ENCODE results near the gene RPS6KA4.
"Not testable (repeated sequence)": the region's sequence is repeated elsewhere in the genome, so short reads cannot be mapped to it uniquely, and the experiment has no call there.

The RPS6KA4 gene

DNA sequence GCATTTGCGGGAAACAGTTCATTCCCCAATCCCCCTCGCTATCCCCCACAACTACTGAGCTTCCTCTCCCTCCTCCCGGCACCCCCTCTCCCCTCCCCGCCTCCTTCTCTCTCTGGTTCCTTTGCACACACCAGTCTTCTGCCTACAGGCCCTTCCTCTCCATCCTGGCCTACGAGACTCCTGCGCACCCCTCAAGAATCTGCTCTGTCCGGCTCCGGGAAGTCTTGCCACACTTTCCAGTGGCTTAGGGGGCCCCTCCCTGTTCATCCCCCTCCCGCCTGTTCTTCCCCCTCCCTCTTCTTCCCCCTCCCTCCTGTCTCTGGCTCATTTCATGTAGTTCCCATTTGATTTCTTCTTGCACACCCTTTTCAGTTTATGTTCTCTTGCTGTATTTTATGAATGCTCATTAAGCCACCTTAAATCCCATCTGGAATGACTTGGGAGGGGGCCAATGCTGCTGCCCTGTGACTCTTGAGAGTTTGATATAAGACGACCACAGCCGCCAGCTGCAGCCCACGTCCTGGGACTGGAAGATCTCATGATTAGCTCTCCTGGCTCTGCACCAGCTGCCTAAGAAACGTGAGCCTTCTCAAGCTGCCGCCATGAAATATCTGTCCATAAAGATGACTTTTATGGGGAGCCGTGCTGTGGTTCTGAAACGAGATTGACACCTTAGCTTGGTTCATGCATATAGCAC is 50.9 kb downstream of the RPS6KA4 start:
- peak in 1 of 10 donors; percentile 62 for DNase-seq
- intact Hi-C loops (cut with DNase I), result no loop called here

DNA sequence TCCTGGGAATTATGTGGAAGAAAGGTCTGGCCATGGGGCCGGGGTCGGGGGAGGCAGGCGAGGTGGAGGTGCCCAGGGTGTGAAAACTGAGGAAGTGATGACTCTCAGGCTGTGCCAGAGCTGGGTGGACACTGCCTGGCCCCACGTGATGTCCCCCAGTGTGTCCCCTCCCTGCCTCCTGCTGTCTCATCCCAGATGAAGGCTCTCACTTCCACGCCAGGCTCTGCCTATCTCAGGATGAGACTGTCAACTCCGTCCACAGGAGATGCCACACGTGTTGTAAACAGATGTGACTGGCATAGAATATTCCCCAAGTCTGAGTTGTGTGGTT is 51.4 kb downstream of the RPS6KA4 start:
- intact Hi-C loops (cut with DNase I), result no loop called here
- DNase-seq, result peak in 1 of 10 donors; percentile 68

DNA sequence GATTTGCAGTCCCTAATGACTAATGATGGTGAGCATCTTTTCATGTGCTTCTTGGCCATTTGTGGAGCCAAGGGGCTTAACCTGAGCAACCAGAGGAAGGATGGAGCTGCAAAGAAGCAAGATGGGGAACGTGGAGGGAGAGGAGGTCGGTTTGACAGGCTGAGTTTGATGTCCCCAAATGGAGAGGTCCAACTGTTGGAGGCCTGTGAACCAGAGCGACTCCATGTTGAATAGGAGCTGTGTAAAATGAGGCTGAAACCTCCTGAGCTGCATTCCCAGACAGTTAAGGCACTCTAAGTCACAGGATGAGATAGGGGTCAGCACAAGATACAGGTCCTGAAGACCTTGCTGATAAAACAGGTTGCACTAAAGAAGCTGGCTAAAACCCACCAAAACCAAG is 54.5 kb downstream of the RPS6KA4 start:
- intact Hi-C loops (cut with DNase I), result no loop called here
- DNase-seq, result peak in 1 of 10 donors; percentile 1

DNA sequence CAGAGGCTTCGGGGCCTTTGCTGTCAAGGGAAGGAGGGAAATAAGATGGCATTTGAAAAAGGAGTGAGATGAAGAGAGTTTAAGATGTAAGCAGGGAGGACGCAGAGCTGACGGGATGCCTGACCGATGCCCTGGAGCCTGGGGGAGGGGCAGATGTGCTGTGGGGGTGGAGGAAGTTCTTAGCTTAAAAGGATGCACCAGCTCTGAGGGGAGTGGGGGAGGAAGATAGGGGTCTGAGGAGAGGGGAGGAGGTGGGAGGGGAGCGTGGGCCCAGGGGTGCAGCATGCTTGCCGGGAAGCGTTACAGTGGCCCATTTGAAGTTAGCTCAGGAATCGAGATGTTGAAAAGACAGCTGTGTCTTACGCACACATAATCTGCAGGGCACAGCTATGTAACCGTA is 56.3 kb downstream of the RPS6KA4 start:
- intact Hi-C loops (cut with DNase I), result no loop called here
- peak in 1 of 10 donors; percentile 46 for DNase-seq

DNA sequence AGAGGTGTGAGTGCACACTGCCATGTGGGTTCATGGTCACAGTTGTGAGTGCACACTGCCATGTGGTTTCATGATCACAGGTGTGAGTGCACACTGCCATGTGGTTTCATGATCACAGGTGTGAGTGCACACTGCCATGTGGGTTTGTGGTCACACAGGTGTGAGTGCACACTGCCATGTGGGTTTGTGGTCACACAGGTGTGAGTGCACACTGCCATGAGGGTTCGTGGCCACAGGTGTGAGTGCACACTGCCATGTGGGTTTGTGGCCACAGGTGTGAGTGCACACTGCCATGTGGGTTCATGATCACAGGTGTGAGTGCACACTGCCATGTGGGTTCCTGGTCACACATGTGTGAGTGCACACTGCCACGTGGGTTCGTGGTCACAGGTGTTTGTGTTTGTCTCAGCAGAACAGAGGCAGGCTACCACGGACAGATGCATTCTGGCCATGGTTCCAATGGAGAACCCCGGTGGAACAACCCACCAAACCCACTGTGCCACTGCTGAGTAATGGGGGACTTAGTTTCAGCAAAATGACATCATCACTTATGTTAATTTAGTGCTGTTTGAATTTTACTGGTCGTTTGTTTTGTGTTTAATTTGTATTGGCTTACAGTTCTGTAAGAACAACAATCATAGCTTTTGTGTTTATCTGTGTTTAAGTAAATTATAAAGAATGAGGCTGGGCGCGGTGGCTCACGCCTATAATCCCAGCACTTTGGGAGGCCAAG is 57.2 kb downstream of the RPS6KA4 start:
- intact Hi-C loops (cut with DNase I), result no loop called here
- DNase-seq, result no peak

DNA sequence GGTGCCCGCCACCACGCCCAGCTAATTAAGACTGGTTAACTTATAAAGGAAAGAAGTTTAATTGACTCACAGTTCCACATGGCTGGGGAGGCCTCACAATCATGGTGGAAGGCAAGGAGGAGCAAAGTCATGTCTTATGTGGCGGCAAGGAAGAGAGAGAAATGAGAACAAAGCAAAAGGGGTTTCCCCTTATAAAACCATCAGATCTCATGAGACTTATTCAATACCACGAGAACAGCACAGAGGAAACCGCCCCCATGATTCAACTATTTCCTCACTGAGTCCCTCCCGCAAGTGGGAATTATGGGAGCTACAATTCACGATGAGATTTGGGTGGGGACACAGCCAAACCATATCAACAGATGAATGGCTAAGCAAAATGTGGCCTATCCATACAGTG is 59.3 kb downstream of the RPS6KA4 start:
- DNase-seq; intact Hi-C loops (cut with DNase I): not testable (repeated sequence)

- intact Hi-C loops (cut with DNase I), result no loop called here
- DNase-seq, result no peak
Measured at GRCh38 chr11:64419257-64419790, 60.4 kb downstream of the RPS6KA4 start.

GRCh38 chr11:64419818-64420485 is 61.0 kb downstream of the RPS6KA4 start:
- intact Hi-C loops (cut with DNase I), result no loop called here
- DNase-seq, result no peak

Measured in posterior cingulate gyrus (tissue), 11 donors.